Endodermal cell (in vitro differentiated cells): ENCODE results near the gene TBC1D1. TPM values are rescaled to one million over a fixed set of nuclear protein-coding genes. Genes with fewer than 3 reads are reported as not detected.

ENCODE experiments used
- DNase-seq: peaks from one replicate; pipeline ENCODE4 v3.0.0-alpha.2; 2017
- H3K27ac ChIP-seq: 2 replicates; pipeline ENCODE4 v1.5.1; 2013; ENCODE audit warnings: mild to moderate bottlenecking, low read depth, low read length, moderate library complexity
- H3K27me3 ChIP-seq: 2 replicates; pipeline ENCODE4 v1.6.1; 2013; ENCODE audit warnings: mild to moderate bottlenecking, low read length, moderate library complexity; ENCODE audit not compliant: insufficient read depth, control insufficient read depth, poor library complexity, severe bottlenecking
- H3K36me3 ChIP-seq: 2 replicates; pipeline ENCODE4 v1.7.0; 2013; ENCODE audit warnings: mild to moderate bottlenecking, low read length, moderate library complexity; ENCODE audit not compliant: control insufficient read depth, insufficient read depth
- H3K4me1 ChIP-seq: one replicate; pipeline ENCODE4 v1.7.0; 2013; ENCODE audit warnings: low read length; ENCODE audit not compliant: control insufficient read depth, insufficient read depth
- H3K4me3 ChIP-seq: 2 replicates; pipeline ENCODE4 v1.5.1; 2013; ENCODE audit warnings: mild to moderate bottlenecking, low read length, moderate library complexity
- H3K9ac ChIP-seq: 2 replicates; pipeline ENCODE4 v1.6.1; 2013; ENCODE audit warnings: mild to moderate bottlenecking, low read length, moderate library complexity; ENCODE audit not compliant: poor library complexity, severe bottlenecking; ENCODE audit errors: extremely low read depth
- H3K9me3 ChIP-seq: 2 replicates; pipeline ENCODE4 v1.6.1; 2013; ENCODE audit warnings: mild to moderate bottlenecking, low read length, moderate library complexity; ENCODE audit not compliant: control insufficient read depth
- H3K27ac Mint-ChIP-seq: 2 replicates; pipeline ENCODE4 v1.8.0; 2020; ENCODE audit warnings: mixed read lengths
- H3K27me3 Mint-ChIP-seq: 2 replicates; pipeline ENCODE4 v1.8.0; 2021; ENCODE audit warnings: mild to moderate bottlenecking, mixed read lengths; ENCODE audit not compliant: insufficient read depth
- H3K36me3 Mint-ChIP-seq: 2 replicates; pipeline ENCODE4 v1.8.0; 2020; ENCODE audit warnings: low read depth, mixed read lengths
- H3K4me1 Mint-ChIP-seq: 2 replicates; pipeline ENCODE4 v1.8.0; 2020; ENCODE audit warnings: mixed read lengths
- H3K4me3 Mint-ChIP-seq: 2 replicates; pipeline ENCODE4 v1.8.0; 2020; ENCODE audit warnings: mild to moderate bottlenecking, moderate library complexity, mixed read lengths
- H3K9me3 Mint-ChIP-seq: 2 replicates; pipeline ENCODE4 v1.8.0; 2020; ENCODE audit warnings: mild to moderate bottlenecking, mixed read lengths
- WGBS, 2 experiments: methylation state at CpG; one replicate each; pipeline versions ENCODE4 v1.1.5 to v1.1.7; 2013; ENCODE audit warnings: missing lambda C conversion rate in 2 of 2, mixed read lengths in 1 of 2; ENCODE audit not compliant: insufficient coverage in 1 of 2, insufficient read length in 1 of 2; 5-methylcytosine and 5-hydroxymethylcytosine counted together
- total RNA-seq, 2 donors: library from RNA; stranded (reverse); fragmentation: NEBNext Ultra II Directional in 1 of 2; extraction: Animal tissue kit (Norgen Biotek cat#: 25700) in 1 of 2; gene quantifications; 2 replicates in 1 of 2; 3 replicates in 1 of 2; pipeline ENCODE4 v1.2.1, GENCODE V29; 2021
- TF ChIP-seq, protein P1 (sequence below): fragments of 200-600 bp; sonication (generic); conservative IDR thresholded peaks from 2 replicates; pipeline ENCODE4 v1.5.0; 2021; ENCODE audit warnings: antibody characterized with exemption, mild to moderate bottlenecking

Gene TBC1D1
- total RNA-seq, 2 donors from 2014 or later, result 110 to 122 TPM

DNA sequence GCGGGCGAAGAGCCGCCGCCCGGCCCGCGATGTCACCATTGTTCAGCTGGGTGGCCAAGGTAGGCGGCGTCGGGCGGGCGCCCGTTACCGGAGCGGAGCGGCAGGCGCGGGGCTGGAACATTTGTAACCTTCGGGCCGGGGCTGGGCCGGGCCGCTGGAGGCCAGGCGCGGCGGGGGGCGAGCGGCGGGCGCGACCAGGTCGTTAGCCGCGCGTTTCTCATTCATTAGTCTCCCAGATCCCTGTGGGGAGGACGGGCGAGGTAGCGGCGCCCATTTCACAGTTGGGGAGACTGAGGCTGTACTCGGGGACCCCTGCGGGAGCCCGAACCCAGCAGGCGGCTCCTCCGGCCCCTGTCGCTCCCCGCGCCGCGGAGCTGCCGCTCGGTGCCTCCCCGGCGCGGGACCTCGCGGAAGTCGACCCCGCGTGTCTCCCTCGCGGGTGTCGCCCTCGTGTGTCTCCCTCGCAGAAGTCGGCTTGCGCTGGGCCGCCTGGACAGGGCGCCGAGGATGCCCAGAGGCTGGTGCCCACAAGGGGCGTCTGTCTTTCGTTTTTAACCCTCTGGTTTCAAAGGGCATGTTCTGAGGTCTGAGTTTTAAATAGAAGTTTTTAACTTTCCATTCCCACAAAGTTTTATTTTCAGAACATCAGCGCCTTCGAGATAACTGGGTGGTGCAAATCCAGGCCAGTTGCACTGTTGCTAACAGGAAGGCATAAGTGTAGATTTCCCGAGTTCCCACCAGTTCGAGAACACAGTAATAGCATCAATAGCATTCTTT is 86.8 kb downstream of the TBC1D1 start:
- Histone ChIP-seq H3K9ac (peak overlapping the region; percentile 75), H3K36me3 (no peaks in the 10 kb centered on the region), H3K4me3 (peak overlapping the region; percentile 82), H3K4me1 (peaks cover 8% of the 10 kb centered on the region), H3K27ac (peak overlapping the region; percentile 40), H3K27me3 (no peaks in the 10 kb centered on the region), H3K9me3 (no peaks in the 10 kb centered on the region)
- Mint-ChIP-seq H3K27me3 (no peaks in the 10 kb centered on the region), H3K4me3 (peak overlapping the region; percentile 68), H3K36me3 (no peaks in the 10 kb centered on the region), H3K27ac (peak overlapping the region; percentile 79), H3K9me3 (peaks cover 7% of the 10 kb centered on the region), H3K4me1 (peaks cover 31% of the 10 kb centered on the region)
- 2 to 3% methylated on average over 32 to 74 of the region's 74 CpGs for WGBS, 2 experiments
- no peak for DNase-seq
- TF ChIP-seq, protein P1, sequence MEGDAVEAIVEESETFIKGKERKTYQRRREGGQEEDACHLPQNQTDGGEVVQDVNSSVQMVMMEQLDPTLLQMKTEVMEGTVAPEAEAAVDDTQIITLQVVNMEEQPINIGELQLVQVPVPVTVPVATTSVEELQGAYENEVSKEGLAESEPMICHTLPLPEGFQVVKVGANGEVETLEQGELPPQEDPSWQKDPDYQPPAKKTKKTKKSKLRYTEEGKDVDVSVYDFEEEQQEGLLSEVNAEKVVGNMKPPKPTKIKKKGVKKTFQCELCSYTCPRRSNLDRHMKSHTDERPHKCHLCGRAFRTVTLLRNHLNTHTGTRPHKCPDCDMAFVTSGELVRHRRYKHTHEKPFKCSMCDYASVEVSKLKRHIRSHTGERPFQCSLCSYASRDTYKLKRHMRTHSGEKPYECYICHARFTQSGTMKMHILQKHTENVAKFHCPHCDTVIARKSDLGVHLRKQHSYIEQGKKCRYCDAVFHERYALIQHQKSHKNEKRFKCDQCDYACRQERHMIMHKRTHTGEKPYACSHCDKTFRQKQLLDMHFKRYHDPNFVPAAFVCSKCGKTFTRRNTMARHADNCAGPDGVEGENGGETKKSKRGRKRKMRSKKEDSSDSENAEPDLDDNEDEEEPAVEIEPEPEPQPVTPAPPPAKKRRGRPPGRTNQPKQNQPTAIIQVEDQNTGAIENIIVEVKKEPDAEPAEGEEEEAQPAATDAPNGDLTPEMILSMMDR, result peak; percentile 76

DNA sequence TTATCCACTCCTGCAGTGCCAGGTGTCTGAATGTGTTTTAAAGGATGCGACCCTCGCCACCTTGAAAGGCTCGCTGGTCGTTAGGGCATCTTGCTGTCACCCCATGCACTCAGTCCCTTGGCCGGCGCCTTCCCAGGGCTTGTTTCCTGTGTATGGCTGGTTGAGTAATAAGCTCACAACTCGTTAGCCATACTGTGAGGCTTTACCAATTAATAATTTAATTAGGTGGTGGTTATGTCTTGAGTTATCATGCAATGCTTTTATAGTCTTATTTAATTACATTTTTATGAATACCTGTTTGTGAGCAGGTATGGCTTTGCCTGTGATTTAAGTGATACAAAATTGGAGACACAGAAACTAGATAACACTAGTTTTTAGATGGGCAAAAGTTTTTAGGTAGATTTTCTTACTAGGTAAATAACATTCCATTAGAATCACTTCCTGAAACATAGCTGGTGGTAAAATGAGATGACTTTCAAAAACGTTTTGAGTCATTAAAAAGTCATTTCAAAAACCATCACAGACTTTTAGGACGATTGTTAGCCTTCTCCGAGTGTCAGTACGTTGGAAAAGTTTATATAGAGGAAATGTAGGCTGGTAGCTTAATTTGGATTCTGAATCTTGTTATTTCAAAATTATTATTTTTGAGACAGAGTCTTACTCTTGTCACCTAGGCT is 87.5 kb downstream of the TBC1D1 start:
- WGBS, 2 experiments, result 63% methylated on average over 11 of the region's 11 CpGs; no CpG with 5 or more reads in 1 of the 2 experiments
- Mint-ChIP-seq H3K27me3 (no peaks in the 10 kb centered on the region), H3K4me3 (peak overlapping the region; percentile 68), H3K9me3 (peaks cover 7% of the 10 kb centered on the region), H3K36me3 (no peaks in the 10 kb centered on the region), H3K4me1 (peaks cover 33% of the 10 kb centered on the region), H3K27ac (peak overlapping the region; percentile 79)
- TF ChIP-seq, protein P1, result no peak
- Histone ChIP-seq H3K9ac (peak overlapping the region; percentile 75), H3K27me3 (no peaks in the 10 kb centered on the region), H3K36me3 (no peaks in the 10 kb centered on the region), H3K4me3 (peak overlapping the region; percentile 82), H3K9me3 (no peaks in the 10 kb centered on the region), H3K27ac (no peak overlapping the region), H3K4me1 (peaks cover 8% of the 10 kb centered on the region)
- DNase-seq, result peak; percentile 75

DNA sequence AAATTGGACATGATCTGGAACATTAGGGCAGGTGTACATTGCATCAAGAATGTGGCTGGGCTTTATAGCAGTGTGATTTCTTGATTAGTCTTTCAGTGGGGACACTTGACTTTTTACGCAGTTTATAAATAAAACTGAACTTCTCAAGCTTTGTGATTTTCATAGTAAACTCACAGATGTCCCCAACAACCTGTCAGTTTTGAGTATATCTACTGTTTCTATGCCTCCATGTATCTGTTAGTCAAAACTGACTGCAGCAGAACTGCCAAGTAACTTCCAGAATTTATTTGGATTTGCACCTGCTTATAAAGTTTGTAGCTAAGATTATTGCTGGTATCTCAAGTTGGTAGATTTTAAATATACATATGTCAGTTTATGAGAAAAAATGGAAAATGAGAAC is 89.4 kb downstream of the TBC1D1 start:
- no peak for DNase-seq
- Histone ChIP-seq H3K4me3 (no peak overlapping the region), H3K9ac (no peak overlapping the region), H3K9me3 (no peaks in the 10 kb centered on the region), H3K27ac (no peak overlapping the region), H3K27me3 (no peaks in the 10 kb centered on the region), H3K4me1 (peaks cover 8% of the 10 kb centered on the region), H3K36me3 (peaks cover 3% of the 10 kb centered on the region)
- no peaks in the 10 kb centered on the region for H3K36me3 Mint-ChIP-seq
- no peak overlapping the region for H3K4me3 Mint-ChIP-seq
- H3K9me3 Mint-ChIP-seq, result peaks cover 2% of the 10 kb centered on the region
- WGBS, 2 experiments, result 83 to 88% methylated on average over 1 of the region's 1 CpG
- H3K27ac Mint-ChIP-seq, result no peak overlapping the region
- H3K27me3 Mint-ChIP-seq, result no peaks in the 10 kb centered on the region
- TF ChIP-seq, protein P1, result no peak
- H3K4me1 Mint-ChIP-seq, result peaks cover 33% of the 10 kb centered on the region
